ENCODE data around the gene RNF144A. TPM values are rescaled to one million over a fixed set of nuclear protein-coding genes. Genes with fewer than 3 reads are reported as not detected.

Gene RNF144A
- polyA plus RNA-seq, 1 of the 3 experiments (the other 2 are of a cell fraction) = 15.6 TPM

GRCh38 chr2:6874032-6874431, 43.2 kb upstream of the RNF144A start:
- H3K4me2 ChIP-seq = no peak overlapping the region
- ChIA-PET POLR2A (no interaction called here), CTCF (interaction anchor here (6.0 kb wide), 1 partner anchor 7 kb away, joined by 32 read pairs; the partner anchor contains the start of gene CMPK2)
- no peaks in the 10 kb centered on the region for H4K20me1 ChIP-seq (ENCODE audit: insufficient read depth)
- no peaks in the 10 kb centered on the region for H3F3A ChIP-seq (replicated peaks; ENCODE audit: insufficient read depth)
- no peak overlapping the region for H3K27ac ChIP-seq (ENCODE audit: low read depth in 2 of 2, low read length in 1 of 2)
- H3K27me3 ChIP-seq (ENCODE audit: insufficient read depth) = no peaks in the 10 kb centered on the region
- no peak for DNase-seq
- no peak overlapping the region for H2AFZ ChIP-seq (ENCODE audit: low read depth)
- no peak overlapping the region; a peak in 1 of 4 replicates for H3K4me3 ChIP-seq (ENCODE audit: low read depth in 2 of 2, low read length in 1 of 2)
- H3K36me3 ChIP-seq (replicated peaks in 1 of 2; ENCODE audit: control insufficient read depth in 1 of 2, insufficient read depth in 2 of 2, low read length in 1 of 2) = no peaks in the 10 kb centered on the region
- TF ChIP-seq PBX3 (IDR thresholded peaks at IDR 0.05) = no peak
- TF ChIP-seq USF1 (IDR thresholded peaks at IDR 0.05; ENCODE audit: borderline replicate concordance, low read depth) = no peak
- TF ChIP-seq ZBTB33 (IDR thresholded peaks at IDR 0.05; ENCODE audit: borderline replicate concordance, low read depth) = no peak
- no peak for TF ChIP-seq YY1 (IDR thresholded peaks at IDR 0.05; ENCODE audit: low read depth)
- TF ChIP-seq REST (IDR thresholded peaks at IDR 0.05; ENCODE audit: low read depth, low read length) = no peak
- TF ChIP-seq NFIC (IDR thresholded peaks at IDR 0.05; ENCODE audit: borderline replicate concordance) = no peak
- TF ChIP-seq MAX (IDR thresholded peaks at IDR 0.05; ENCODE audit: low read depth) = no peak
- no peak for TF ChIP-seq TCF12 (IDR thresholded peaks at IDR 0.05)
- TF ChIP-seq POLR2AphosphoS5 (IDR thresholded peaks at IDR 0.05; ENCODE audit: low read depth, low read length) = no peak
- no peak for TF ChIP-seq FOSL2 (IDR thresholded peaks at IDR 0.05; ENCODE audit: borderline replicate concordance, low read depth)
- TF ChIP-seq TEAD4 (IDR thresholded peaks at IDR 0.05; ENCODE audit: borderline replicate concordance, insufficient read depth) = no peak
- TF ChIP-seq GATA2 (CRISPR knock-in tag; IDR thresholded peaks at IDR 0.05) = no peak
- TF ChIP-seq EZH2phosphoT487 (IDR thresholded peaks at IDR 0.05; ENCODE audit: borderline replicate concordance, low read depth) = no peak
- no peaks in the 10 kb centered on the region for H3K79me2 ChIP-seq (ENCODE audit: insufficient read depth)
- H3K4me1 ChIP-seq (ENCODE audit: control insufficient read depth in 1 of 2, insufficient read depth in 2 of 2, low read depth in 1 of 2, low read length in 1 of 2) = peaks cover 0 to 5% of the 10 kb centered on the region in 2 experiments; a peak in 2 of 4 replicates
- no peaks in the 10 kb centered on the region for H3K9me2 ChIP-seq
- H3K9ac ChIP-seq = no peak overlapping the region
- 72% methylated on average over 3 of the region's 3 CpGs for whole genome bisulfite sequencing (ENCODE audit: low lambda C conversion rate)
- peaks cover 6% of the 10 kb centered on the region; the same call in 1 of the 2 replicates for H3K9me3 ChIP-seq
